ENCODE measurements around the gene IGF2. TPM values are rescaled to one million over a fixed set of nuclear protein-coding genes. Genes with fewer than 3 reads are reported as not detected.

Gene IGF2
- total and polyA plus RNA-seq, 8 donors, result 3.8 to 164 (median 10.8) TPM

GRCh38 chr11:2177076-2177475, 37.9 kb upstream of the IGF2 start:
- Histone ChIP-seq H3K36me3 (no peaks in the 10 kb centered on the region), H3K27ac (no peak overlapping the region), H3K27me3 (peaks cover 0 to 28% (median 13%) of the 10 kb centered on the region in 3 donors), H3K4me1 (peaks cover 0 to 5% (median 0%) of the 10 kb centered on the region in 4 donors), H3K4me3 (no peak overlapping the region), H3K9me3 (no peaks in the 10 kb centered on the region)
- no peak for DNase-seq
- WGBS, 5 donors, result 64 to 74% (median 68%) methylated on average over 18 of the region's 18 CpGs; no CpG with 5 or more reads in 1 of the 5 donors
- intact Hi-C loops (cut with DNase I; ENCODE audit: low total_unique reads), result no loop called here
- TF ChIP-seq POLR2AphosphoS5 (IDR thresholded peaks at IDR 0.05), result no peak
- TF ChIP-seq CTCF (IDR thresholded peaks at IDR 0.05), result no peak
- TF ChIP-seq POLR2A (IDR thresholded peaks at IDR 0.05), result no peak
- no peak for TF ChIP-seq EP300 (IDR thresholded peaks at IDR 0.05)

- DNase-seq, result no peak
- no peaks in the 10 kb centered on the region for H3K36me3 ChIP-seq
Measured at GRCh38 chr11:2176389-2176900, 37.3 kb upstream of the IGF2 start.

GRCh38 chr11:2175659-2176058, 36.5 kb upstream of the IGF2 start:
- WGBS, 5 donors, result 29 to 38% (median 34%) methylated on average over 12 to 13 of the region's 13 CpGs
- Histone ChIP-seq H3K27ac (no peak overlapping the region), H3K4me3 (no peak overlapping the region), H3K9me3 (no peaks in the 10 kb centered on the region), H3K36me3 (no peaks in the 10 kb centered on the region), H3K27me3 (peaks cover 0 to 23% (median 6%) of the 10 kb centered on the region in 3 donors), H3K4me1 (peaks cover 0 to 5% (median 0%) of the 10 kb centered on the region in 4 donors)
- DNase-seq, result peak in 1 of 2 donors; percentile 61
- intact Hi-C loops (cut with DNase I; ENCODE audit: low total_unique reads), result no loop called here
- TF ChIP-seq CTCF (IDR thresholded peaks at IDR 0.05), result no peak
- TF ChIP-seq POLR2A (IDR thresholded peaks at IDR 0.05), result no peak
- no peak for TF ChIP-seq POLR2AphosphoS5 (IDR thresholded peaks at IDR 0.05)
- TF ChIP-seq EP300 (IDR thresholded peaks at IDR 0.05), result no peak

More at GRCh38 chr11:2176389-2176900, 37.3 kb upstream of the IGF2 start:
- no peaks in the 10 kb centered on the region for H3K9me3 ChIP-seq
- H3K4me3 ChIP-seq, result no peak overlapping the region
- TF ChIP-seq POLR2A (IDR thresholded peaks at IDR 0.05) (no peak), POLR2AphosphoS5 (IDR thresholded peaks at IDR 0.05) (no peak), CTCF (IDR thresholded peaks at IDR 0.05) (no peak), EP300 (IDR thresholded peaks at IDR 0.05) (no peak)
- peaks cover 0 to 23% (median 7%) of the 10 kb centered on the region in 3 donors for H3K27me3 ChIP-seq
- 94 to 98% (median 95%) methylated on average over 13 to 14 of the region's 14 CpGs for WGBS, 5 donors
- peaks cover 0 to 5% (median 0%) of the 10 kb centered on the region in 4 donors for H3K4me1 ChIP-seq
- no peak overlapping the region for H3K27ac ChIP-seq
- intact Hi-C loops (cut with DNase I; ENCODE audit: low total_unique reads), result no loop called here

GRCh38 chr11:2174361-2174760, 35.2 kb upstream of the IGF2 start:
- Histone ChIP-seq H3K27me3 (peaks cover 0 to 22% (median 0%) of the 10 kb centered on the region in 3 donors), H3K27ac (no peak overlapping the region), H3K4me3 (no peak overlapping the region), H3K36me3 (no peaks in the 10 kb centered on the region), H3K9me3 (no peaks in the 10 kb centered on the region), H3K4me1 (peaks cover 0 to 5% (median 0%) of the 10 kb centered on the region in 4 donors)
- intact Hi-C loops (cut with DNase I; ENCODE audit: low total_unique reads), result no loop called here
- no peak for TF ChIP-seq EP300 (IDR thresholded peaks at IDR 0.05)
- 83 to 92% (median 87%) methylated on average over 9 to 11 of the region's 11 CpGs for WGBS, 5 donors
- DNase-seq, result no peak

GRCh38 chr11:2173761-2174160, 34.6 kb upstream of the IGF2 start:
- Histone ChIP-seq H3K4me1 (peaks cover 0 to 5% (median 0%) of the 10 kb centered on the region in 4 donors), H3K27ac (no peak overlapping the region), H3K9me3 (no peaks in the 10 kb centered on the region), H3K4me3 (no peak overlapping the region), H3K36me3 (no peaks in the 10 kb centered on the region), H3K27me3 (peaks cover 0 to 24% (median 5%) of the 10 kb centered on the region in 3 donors)
- 57 to 77% (median 67%) methylated on average over 8 to 11 of the region's 11 CpGs for WGBS, 5 donors
- DNase-seq, result no peak
- TF ChIP-seq POLR2AphosphoS5 (IDR thresholded peaks at IDR 0.05) (no peak), EP300 (IDR thresholded peaks at IDR 0.05) (no peak), POLR2A (IDR thresholded peaks at IDR 0.05) (no peak), CTCF (IDR thresholded peaks at IDR 0.05) (no peak)
- intact Hi-C loops (cut with DNase I; ENCODE audit: low total_unique reads), result no loop called here
